GM18858 (cell line): Measurements from ENCODE around the gene PHKA2.
A peak's percentile ranks its signal among the peaks of the same experiment; 100 is the strongest.
"Not testable (repeated sequence)": the region's sequence is repeated elsewhere in the genome, so short reads cannot be mapped to it uniquely, and the experiment has no call there.

Source experiments
- ATAC-seq: cut with Tn5 transposase; IDR thresholded peaks from one replicate; pipeline ENCODE4 v1.9.1; 2021; ENCODE audit not compliant: unreplicated experiment

The PHKA2 gene, protein sequence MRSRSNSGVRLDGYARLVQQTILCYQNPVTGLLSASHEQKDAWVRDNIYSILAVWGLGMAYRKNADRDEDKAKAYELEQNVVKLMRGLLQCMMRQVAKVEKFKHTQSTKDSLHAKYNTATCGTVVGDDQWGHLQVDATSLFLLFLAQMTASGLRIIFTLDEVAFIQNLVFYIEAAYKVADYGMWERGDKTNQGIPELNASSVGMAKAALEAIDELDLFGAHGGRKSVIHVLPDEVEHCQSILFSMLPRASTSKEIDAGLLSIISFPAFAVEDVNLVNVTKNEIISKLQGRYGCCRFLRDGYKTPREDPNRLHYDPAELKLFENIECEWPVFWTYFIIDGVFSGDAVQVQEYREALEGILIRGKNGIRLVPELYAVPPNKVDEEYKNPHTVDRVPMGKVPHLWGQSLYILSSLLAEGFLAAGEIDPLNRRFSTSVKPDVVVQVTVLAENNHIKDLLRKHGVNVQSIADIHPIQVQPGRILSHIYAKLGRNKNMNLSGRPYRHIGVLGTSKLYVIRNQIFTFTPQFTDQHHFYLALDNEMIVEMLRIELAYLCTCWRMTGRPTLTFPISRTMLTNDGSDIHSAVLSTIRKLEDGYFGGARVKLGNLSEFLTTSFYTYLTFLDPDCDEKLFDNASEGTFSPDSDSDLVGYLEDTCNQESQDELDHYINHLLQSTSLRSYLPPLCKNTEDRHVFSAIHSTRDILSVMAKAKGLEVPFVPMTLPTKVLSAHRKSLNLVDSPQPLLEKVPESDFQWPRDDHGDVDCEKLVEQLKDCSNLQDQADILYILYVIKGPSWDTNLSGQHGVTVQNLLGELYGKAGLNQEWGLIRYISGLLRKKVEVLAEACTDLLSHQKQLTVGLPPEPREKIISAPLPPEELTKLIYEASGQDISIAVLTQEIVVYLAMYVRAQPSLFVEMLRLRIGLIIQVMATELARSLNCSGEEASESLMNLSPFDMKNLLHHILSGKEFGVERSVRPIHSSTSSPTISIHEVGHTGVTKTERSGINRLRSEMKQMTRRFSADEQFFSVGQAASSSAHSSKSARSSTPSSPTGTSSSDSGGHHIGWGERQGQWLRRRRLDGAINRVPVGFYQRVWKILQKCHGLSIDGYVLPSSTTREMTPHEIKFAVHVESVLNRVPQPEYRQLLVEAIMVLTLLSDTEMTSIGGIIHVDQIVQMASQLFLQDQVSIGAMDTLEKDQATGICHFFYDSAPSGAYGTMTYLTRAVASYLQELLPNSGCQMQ

GRCh38 chrX:18983666-18984380 is at the start of gene PHKA2:
TSS of gene PHKA2 (minus strand) at chrX:18984114. CDS start at chrX:18983932, 182 bp downstream.
- peak; percentile 28 for ATAC-seq

- no peak for ATAC-seq
Observed at GRCh38 chrX:19030805-19031204, 46.9 kb upstream of the PHKA2 start.

DNA sequence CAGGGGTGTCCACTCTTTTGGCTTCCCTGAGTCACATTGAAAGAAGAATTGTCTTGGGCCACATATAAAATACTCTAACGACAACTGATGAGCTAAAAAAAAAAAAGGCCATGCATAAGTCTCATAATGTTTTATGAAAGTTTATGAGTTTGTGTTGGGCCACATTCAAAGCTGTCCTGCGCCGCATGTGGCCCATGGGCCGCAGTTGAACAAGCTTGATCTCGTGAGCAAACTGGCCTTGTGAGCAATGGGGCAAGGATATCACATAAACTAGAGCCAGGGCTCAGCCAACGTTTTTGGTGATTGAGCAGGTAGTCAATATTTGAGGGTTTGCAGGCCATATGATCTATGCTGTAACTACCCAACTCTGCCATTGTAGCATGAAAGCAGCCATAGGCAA is 44.6 kb upstream of the PHKA2 start:
- ATAC-seq: no peak

DNA sequence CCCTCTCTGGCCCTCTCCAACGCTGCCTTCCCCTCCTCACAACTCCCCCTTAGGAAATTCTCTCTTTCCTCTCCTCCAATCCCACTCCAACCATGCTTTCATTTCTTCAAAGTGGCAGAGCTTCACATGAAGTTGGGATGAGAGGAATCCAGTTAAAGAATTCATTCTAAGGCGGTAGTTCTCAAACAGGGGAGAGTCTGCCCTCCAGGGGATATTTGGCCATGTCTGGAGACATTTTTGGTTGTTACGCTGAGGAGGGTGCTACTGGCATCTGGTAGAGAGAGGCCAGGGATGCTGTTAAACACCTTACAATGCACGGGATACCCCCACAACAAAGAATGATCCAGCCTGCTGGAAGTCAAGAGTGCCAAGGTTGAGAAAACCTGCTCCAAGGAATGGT is 40.5 kb upstream of the PHKA2 start:
- no peak for ATAC-seq

GRCh38 chrX:19019996-19020395 is 36.1 kb upstream of the PHKA2 start:
- no peak for ATAC-seq

- ATAC-seq: no peak
Observed at GRCh38 chrX:19017271-19017670, 33.4 kb upstream of the PHKA2 start.

DNA sequence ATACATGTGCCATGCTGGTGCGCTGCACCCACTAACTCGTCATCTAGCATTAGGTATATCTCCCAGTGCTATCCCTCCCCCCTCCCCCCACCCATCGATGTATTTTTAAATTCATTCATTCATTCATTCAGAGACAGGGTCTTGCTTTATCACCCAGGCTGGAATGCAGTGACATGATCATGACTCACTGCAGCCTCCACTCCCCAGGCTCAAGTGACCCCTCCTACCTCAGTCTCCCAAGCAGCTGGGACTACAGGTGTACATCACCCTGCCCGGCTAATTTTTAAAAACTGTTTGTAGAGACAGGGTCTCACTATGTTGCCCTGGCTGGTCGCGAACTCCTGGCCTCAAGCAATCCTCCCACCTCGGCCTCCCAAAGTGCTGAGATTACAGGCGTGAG is 32.7 kb upstream of the PHKA2 start:
- not testable (repeated sequence) for ATAC-seq

DNA sequence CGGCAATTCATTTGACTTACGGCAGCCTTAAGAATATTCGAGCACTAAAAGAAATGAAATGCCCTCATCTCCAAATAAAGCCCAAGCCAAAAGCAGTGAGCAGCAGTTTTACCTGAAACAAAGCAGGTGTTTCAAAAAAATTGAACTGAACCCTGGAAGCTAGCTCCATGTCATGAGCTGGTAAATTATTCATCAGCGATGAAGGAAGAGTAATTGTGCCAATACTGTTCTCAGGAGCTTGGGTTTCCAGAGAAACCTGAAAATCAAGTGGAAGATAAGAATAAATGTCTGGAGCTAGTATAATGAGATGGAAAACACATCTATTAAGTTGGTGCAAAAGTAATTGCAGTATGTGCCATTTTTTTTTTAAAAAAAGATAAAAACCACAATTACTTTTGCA is 24.0 kb upstream of the PHKA2 start:
- ATAC-seq: no peak

- ATAC-seq: no peak
Observed at GRCh38 chrX:19007011-19007410, 23.1 kb upstream of the PHKA2 start.

GRCh38 chrX:19005909-19006308 is 22.0 kb upstream of the PHKA2 start:
- no peak for ATAC-seq

DNA sequence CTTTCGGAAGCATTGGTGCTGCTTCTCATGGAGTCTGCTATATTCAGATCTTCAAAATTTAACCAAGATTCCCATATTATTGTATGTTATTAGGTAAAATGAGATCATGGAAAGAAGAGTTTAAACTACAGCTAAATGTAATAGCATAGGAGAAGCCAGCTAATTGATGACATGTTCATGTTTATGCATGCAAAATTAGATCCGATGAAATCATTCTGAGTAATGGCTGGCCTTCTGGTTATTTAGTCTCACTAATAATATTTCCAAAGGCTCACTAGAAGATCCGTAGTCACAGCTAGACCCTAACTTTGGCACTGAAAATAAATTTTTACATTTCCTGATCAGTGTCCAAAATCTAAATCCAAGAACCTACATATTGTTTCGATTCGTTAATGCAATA is 19.8 kb upstream of the PHKA2 start:
- ATAC-seq: no peak

- no peak for ATAC-seq
Observed at GRCh38 chrX:18998653-18999052, 14.7 kb upstream of the PHKA2 start.

GRCh38 chrX:18997916-18998315 is 14.0 kb upstream of the PHKA2 start:
- no peak for ATAC-seq

- no peak for ATAC-seq
Observed at GRCh38 chrX:18996536-18996935, 12.6 kb upstream of the PHKA2 start.

DNA sequence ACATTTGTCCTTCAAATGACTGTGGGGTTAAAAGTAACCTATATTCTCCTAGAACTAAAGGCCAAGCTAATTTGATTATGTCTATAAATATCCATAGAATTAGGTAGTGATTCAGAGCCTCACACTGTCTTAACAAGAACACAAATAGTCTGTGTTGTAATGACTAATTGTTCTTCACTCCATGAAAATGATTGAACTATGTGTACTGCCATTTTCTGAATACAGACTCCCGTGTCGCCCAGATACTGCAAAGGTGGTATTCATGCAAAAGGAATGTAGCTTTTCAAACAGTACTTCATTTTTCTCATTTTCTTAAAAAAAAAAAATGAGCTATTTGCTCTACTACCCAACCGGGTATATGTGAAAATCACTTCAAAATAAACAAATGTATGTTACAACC is 11.3 kb upstream of the PHKA2 start:
- no peak for ATAC-seq

DNA sequence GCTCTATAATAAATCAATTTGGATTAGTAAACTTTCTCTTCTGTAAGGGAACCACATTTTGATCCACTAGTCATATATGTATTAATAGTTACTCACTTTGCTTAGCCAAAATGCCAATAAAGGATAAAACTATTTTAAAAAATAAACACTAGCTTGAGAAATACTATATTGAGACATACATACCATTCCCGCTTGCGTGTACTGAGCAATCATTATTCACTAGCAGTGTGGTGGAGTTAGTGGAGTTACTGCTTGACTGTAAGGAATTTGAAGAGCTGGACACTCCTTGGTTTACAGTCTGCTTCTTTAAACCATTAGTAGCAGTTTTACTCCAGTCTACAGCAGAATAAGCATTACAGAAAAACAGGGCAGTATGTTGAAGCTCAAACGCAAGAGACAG is 10.8 kb upstream of the PHKA2 start:
- no peak for ATAC-seq

DNA sequence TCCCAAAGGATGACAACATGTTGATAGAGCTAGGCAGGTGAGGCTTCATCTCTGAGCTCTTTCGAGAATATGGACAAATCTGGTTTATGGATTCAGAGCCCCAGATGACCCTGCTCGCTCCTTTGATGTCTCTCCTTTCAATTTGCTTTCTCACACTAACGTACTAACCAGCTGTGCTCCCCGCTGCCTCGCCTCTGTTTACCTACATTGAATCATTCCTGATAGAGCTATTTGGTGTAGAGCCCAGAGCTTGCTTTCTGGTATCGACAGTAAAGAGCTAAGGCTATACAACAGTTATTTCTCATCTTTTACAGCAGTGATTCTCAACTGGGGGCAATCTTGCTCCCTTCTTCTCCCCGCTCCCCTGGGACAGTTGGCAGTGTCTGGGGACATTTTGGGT is 8.9 kb upstream of the PHKA2 start:
- no peak for ATAC-seq

GRCh38 chrX:18985186-18985435 is 1.2 kb upstream of the PHKA2 start:
- no peak for ATAC-seq

DNA sequence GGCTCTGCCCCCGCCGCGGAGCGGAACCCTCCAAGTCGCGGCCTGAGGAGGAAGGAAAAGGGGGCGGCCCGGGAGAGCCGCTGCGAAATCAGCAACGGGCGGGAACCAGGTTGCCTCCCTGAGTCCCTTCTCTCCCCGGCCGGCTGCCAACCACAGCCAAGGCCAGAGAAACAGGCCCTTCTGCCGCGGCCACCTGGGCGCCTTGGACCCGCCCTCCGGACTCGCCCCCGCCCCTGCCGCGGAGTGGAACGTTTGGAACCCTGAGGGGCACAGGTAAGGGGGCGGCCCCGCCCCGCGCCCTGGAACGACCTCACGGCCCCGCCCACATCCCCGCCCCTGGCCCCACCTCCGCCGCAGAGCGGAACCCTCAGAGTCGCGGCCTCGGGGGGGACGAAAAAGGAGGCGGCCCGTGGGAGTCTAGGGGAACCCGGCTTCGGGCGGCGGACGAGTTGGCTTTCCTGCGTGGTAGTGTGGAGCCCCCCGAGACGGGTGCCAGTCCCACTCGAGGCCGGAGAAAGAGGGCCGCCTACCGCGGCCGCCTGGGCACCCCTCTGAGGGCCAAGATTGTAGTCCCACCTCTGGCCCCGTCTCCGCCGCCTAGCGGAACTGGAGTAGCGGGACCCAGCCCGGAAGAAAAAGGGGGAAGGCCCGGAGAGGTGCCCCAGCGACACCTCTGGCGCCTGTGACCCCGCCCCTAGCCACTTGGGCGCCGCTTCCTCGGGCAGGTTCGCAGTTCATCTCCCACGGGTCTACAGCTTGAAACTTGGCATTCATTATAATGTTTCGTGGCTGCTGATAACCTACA is 669 bp upstream of the PHKA2 start:
- peak; percentile 73 for ATAC-seq

DNA sequence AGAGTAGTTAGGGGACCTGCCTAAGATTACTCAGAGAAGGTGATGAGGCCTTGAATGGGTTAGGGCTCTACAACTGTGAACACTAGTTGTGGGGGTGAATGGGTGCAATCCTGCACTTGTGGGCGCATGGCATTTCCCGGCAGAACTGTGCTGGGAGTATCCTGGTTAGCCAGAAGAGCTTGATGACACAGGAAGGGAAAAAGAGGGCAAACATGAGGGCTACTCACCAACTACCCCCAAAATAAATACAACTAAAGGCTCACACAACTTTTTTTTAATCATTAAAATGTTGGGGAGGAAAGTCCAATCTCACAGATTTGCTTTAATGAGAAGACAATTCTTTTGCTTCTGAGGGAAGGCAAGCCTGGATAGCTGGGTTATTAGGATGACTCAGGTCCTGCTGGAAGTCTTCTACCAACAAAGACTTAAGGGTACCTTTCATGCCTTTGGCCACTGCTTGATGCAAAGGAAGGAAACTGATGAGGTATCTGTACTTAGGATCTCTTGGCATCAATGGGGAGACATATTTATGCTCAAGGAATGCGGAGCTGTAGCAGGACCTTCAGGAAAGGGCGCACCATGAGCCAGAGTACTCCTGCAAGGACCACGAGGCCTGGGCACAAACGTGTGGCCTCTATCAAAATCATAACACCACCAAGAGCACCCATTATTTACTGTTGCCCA is 2.6 kb downstream of the PHKA2 start:
- no peak for ATAC-seq
